ENCODE data around the gene AGBL4.
A peak's percentile ranks its signal among the peaks of the same experiment; 100 is the strongest.

The AGBL4 gene

DNA sequence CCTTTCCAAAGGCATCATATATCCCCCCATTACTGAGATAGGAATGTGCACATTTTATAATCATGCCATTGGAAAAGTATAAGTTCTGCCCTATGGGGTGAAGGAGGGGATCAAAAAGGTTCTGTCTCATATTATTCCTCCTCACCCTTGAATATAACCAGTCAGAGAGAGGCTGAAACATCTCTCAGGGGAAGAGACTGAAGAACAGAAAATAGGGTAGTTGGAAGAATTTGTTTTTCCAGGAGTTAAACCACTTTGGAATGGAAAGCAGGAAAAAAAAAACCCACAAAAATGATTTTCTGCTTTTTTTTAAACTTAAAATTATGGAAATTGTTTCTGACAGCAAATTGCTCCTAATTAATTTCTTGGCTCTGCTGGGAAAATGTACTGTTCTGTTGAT, 1194.3 kb downstream of the AGBL4 start:
- Histone ChIP-seq H3K23ac (ENCODE audit: low read length in 2 of 2) (no peak overlapping the region), H3K14ac (ENCODE audit: low read length in 2 of 2) (no peak overlapping the region), H3K27ac (ENCODE audit: low read length, poor library complexity, severe bottlenecking) (no peak overlapping the region), H2BK5ac (ENCODE audit: low read depth, low read length, poor library complexity, severe bottlenecking) (no peak overlapping the region), H3K9ac (ENCODE audit: low read length) (no peak overlapping the region), H3K4me1 (ENCODE audit: control insufficient read depth, insufficient read depth, low read depth, low read length) (no peaks in the 10 kb centered on the region), H2AK5ac (ENCODE audit: low read length, severe bottlenecking) (no peak overlapping the region), H2BK15ac (ENCODE audit: low read depth, poor library complexity, severe bottlenecking) (no peak overlapping the region), H3K79me1 (replicated peaks; ENCODE audit: low read length, poor library complexity, severe bottlenecking) (no peaks in the 10 kb centered on the region), H3K18ac (ENCODE audit: low read depth in 1 of 2, low read length in 2 of 2) (no peak overlapping the region), H2BK120ac (ENCODE audit: low read depth, low read length) (no peak overlapping the region), H3K4me2 (ENCODE audit: low read length, poor library complexity, severe bottlenecking) (no peak overlapping the region), H2AFZ (ENCODE audit: low read depth, low read length) (no peak overlapping the region), H4K91ac (ENCODE audit: low read length) (no peak overlapping the region), H3K9me3 (ENCODE audit: control insufficient read depth, low read length) (no peaks in the 10 kb centered on the region), H3K36me3 (ENCODE audit: control insufficient read depth in 1 of 2, insufficient read depth in 2 of 2, low read depth in 1 of 2, low read length in 2 of 2) (no peaks in the 10 kb centered on the region), H4K8ac (ENCODE audit: low read length) (no peak overlapping the region), H2BK12ac (ENCODE audit: low read length in 2 of 2) (no peak overlapping the region), H3K4me3 (ENCODE audit: insufficient read depth in 1 of 2, low read depth in 1 of 2, low read length in 2 of 2) (no peak overlapping the region), H3K4ac (ENCODE audit: low read depth in 1 of 2, low read length in 2 of 2) (no peak overlapping the region), H3K27me3 (ENCODE audit: control insufficient read depth in 1 of 2, insufficient read depth in 1 of 2, low read length in 2 of 2) (peaks cover 5 to 39% of the 10 kb centered on the region in 2 experiments)
- no peak for DNase-seq

GRCh38 chr1:48823168-48823567, 1200.6 kb downstream of the AGBL4 start:
- Histone ChIP-seq H3K4me1 (ENCODE audit: control insufficient read depth, insufficient read depth, low read depth, low read length) (no peaks in the 10 kb centered on the region), H3K36me3 (ENCODE audit: control insufficient read depth in 1 of 2, insufficient read depth in 2 of 2, low read depth in 1 of 2, low read length in 2 of 2) (no peaks in the 10 kb centered on the region), H3K4me2 (ENCODE audit: low read length, poor library complexity, severe bottlenecking) (no peak overlapping the region), H3K9ac (ENCODE audit: low read length) (no peak overlapping the region), H3K23ac (ENCODE audit: low read length in 2 of 2) (no peak overlapping the region), H4K91ac (ENCODE audit: low read length) (no peak overlapping the region), H3K14ac (ENCODE audit: low read length in 2 of 2) (no peak overlapping the region), H3K27ac (ENCODE audit: low read length, poor library complexity, severe bottlenecking) (peak overlapping the region; percentile 75), H2AFZ (ENCODE audit: low read depth, low read length) (no peak overlapping the region), H2AK5ac (ENCODE audit: low read length, severe bottlenecking) (peak overlapping the region; percentile 27), H3K18ac (ENCODE audit: low read depth in 1 of 2, low read length in 2 of 2) (no peak overlapping the region), H3K4ac (ENCODE audit: low read depth in 1 of 2, low read length in 2 of 2) (no peak overlapping the region), H3K27me3 (ENCODE audit: control insufficient read depth in 1 of 2, insufficient read depth in 1 of 2, low read length in 2 of 2) (peaks cover 5 to 21% of the 10 kb centered on the region in 2 experiments), H2BK12ac (ENCODE audit: low read length in 2 of 2) (no peak overlapping the region), H3K79me1 (replicated peaks; ENCODE audit: low read length, poor library complexity, severe bottlenecking) (no peaks in the 10 kb centered on the region), H3K9me3 (ENCODE audit: control insufficient read depth, low read length) (no peaks in the 10 kb centered on the region), H4K8ac (ENCODE audit: low read length) (no peak overlapping the region), H2BK120ac (ENCODE audit: low read depth, low read length) (no peak overlapping the region), H2BK15ac (ENCODE audit: low read depth, poor library complexity, severe bottlenecking) (no peak overlapping the region), H3K4me3 (ENCODE audit: insufficient read depth in 1 of 2, low read depth in 1 of 2, low read length in 2 of 2) (no peak overlapping the region), H2BK5ac (ENCODE audit: low read depth, low read length, poor library complexity, severe bottlenecking) (no peak overlapping the region)
- no peak for DNase-seq

- 91% methylated on average over 1 of the region's 3 CpGs for whole genome bisulfite sequencing
- Histone ChIP-seq H3K4me3 (ENCODE audit: insufficient read depth in 1 of 2, low read depth in 1 of 2, low read length in 2 of 2) (no peak overlapping the region), H2BK120ac (ENCODE audit: low read depth, low read length) (no peak overlapping the region), H2BK12ac (ENCODE audit: low read length in 2 of 2) (no peak overlapping the region), H3K14ac (ENCODE audit: low read length in 2 of 2) (no peak overlapping the region), H3K9me3 (ENCODE audit: control insufficient read depth, low read length) (no peaks in the 10 kb centered on the region), H4K91ac (ENCODE audit: low read length) (no peak overlapping the region), H3K36me3 (ENCODE audit: control insufficient read depth in 1 of 2, insufficient read depth in 2 of 2, low read depth in 1 of 2, low read length in 2 of 2) (no peaks in the 10 kb centered on the region), H3K27me3 (ENCODE audit: control insufficient read depth in 1 of 2, insufficient read depth in 1 of 2, low read length in 2 of 2) (no peaks in the 10 kb centered on the region), H3K18ac (ENCODE audit: low read depth in 1 of 2, low read length in 2 of 2) (no peak overlapping the region), H3K23ac (ENCODE audit: low read length in 2 of 2) (no peak overlapping the region), H2BK15ac (ENCODE audit: low read depth, poor library complexity, severe bottlenecking) (no peak overlapping the region), H3K4ac (ENCODE audit: low read depth in 1 of 2, low read length in 2 of 2) (no peak overlapping the region), H3K27ac (ENCODE audit: low read length, poor library complexity, severe bottlenecking) (no peak overlapping the region), H2AK5ac (ENCODE audit: low read length, severe bottlenecking) (no peak overlapping the region), H2BK5ac (ENCODE audit: low read depth, low read length, poor library complexity, severe bottlenecking) (no peak overlapping the region), H2AFZ (ENCODE audit: low read depth, low read length) (no peak overlapping the region), H3K4me2 (ENCODE audit: low read length, poor library complexity, severe bottlenecking) (no peak overlapping the region), H4K8ac (ENCODE audit: low read length) (no peak overlapping the region), H3K9ac (ENCODE audit: low read length) (no peak overlapping the region), H3K79me1 (replicated peaks; ENCODE audit: low read length, poor library complexity, severe bottlenecking) (no peaks in the 10 kb centered on the region), H3K4me1 (ENCODE audit: control insufficient read depth, insufficient read depth, low read depth, low read length) (no peaks in the 10 kb centered on the region)
- no peak for DNase-seq
Observed at GRCh38 chr1:48820491-48820890, 1203.3 kb downstream of the AGBL4 start.

DNA sequence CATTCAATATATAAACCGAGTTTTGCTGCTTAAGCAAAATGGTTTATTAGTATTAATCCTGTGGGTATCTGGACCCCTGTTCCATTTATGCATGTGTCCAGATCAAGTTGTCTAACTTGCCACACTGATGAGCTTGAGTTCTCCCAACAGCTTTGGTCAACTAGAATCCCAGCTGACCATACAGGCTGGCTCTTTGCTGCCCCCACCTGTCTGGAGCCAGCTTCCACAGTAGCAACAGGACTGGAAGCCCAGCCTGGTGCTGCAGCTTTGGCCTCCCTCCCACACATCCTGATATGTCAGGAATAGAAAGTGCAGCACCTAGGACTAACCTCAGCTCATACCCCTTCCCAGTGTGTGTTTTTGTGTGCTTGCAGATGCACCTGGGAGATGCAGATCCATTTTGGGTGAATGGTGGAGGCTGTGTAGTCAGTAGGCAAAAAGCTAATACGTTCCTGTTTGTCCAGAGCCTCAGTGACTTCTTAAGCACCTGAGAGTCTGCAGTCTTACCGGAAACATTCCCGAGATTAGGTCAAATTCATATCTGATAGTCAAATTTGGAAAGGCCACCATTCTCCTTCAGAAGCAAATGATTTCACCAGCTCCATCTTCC, 1206.1 kb downstream of the AGBL4 start:
- Histone ChIP-seq H3K27ac (ENCODE audit: low read length, poor library complexity, severe bottlenecking) (no peak overlapping the region), H3K9me3 (ENCODE audit: control insufficient read depth, low read length) (no peaks in the 10 kb centered on the region), H3K4me2 (ENCODE audit: low read length, poor library complexity, severe bottlenecking) (no peak overlapping the region), H2BK120ac (ENCODE audit: low read depth, low read length) (no peak overlapping the region), H2BK15ac (ENCODE audit: low read depth, poor library complexity, severe bottlenecking) (no peak overlapping the region), H2AK5ac (ENCODE audit: low read length, severe bottlenecking) (no peak overlapping the region), H3K36me3 (ENCODE audit: control insufficient read depth in 1 of 2, insufficient read depth in 2 of 2, low read depth in 1 of 2, low read length in 2 of 2) (no peaks in the 10 kb centered on the region), H3K14ac (ENCODE audit: low read length in 2 of 2) (no peak overlapping the region), H3K4ac (ENCODE audit: low read depth in 1 of 2, low read length in 2 of 2) (no peak overlapping the region), H2BK5ac (ENCODE audit: low read depth, low read length, poor library complexity, severe bottlenecking) (no peak overlapping the region), H3K23ac (ENCODE audit: low read length in 2 of 2) (no peak overlapping the region), H3K79me1 (replicated peaks; ENCODE audit: low read length, poor library complexity, severe bottlenecking) (no peaks in the 10 kb centered on the region), H2AFZ (ENCODE audit: low read depth, low read length) (no peak overlapping the region), H3K4me3 (ENCODE audit: insufficient read depth in 1 of 2, low read depth in 1 of 2, low read length in 2 of 2) (no peak overlapping the region), H3K18ac (ENCODE audit: low read depth in 1 of 2, low read length in 2 of 2) (no peak overlapping the region), H2BK12ac (ENCODE audit: low read length in 2 of 2) (no peak overlapping the region), H4K91ac (ENCODE audit: low read length) (no peak overlapping the region), H3K9ac (ENCODE audit: low read length) (no peak overlapping the region), H3K27me3 (ENCODE audit: control insufficient read depth in 1 of 2, insufficient read depth in 1 of 2, low read length in 2 of 2) (no peaks in the 10 kb centered on the region), H4K8ac (ENCODE audit: low read length) (no peak overlapping the region), H3K4me1 (ENCODE audit: control insufficient read depth, insufficient read depth, low read depth, low read length) (no peaks in the 10 kb centered on the region)
- 77% methylated on average over 3 of the region's 4 CpGs for WGBS
- DNase-seq: peak; percentile 5

Data from mesenchymal stem cell (in vitro differentiated cells and primary cell).